Central memory CD8-positive, alpha-beta T cell (primary cell): Measurements from ENCODE around the gene C2orf81.
"Not testable (repeated sequence)": the region's sequence is repeated elsewhere in the genome, so short reads cannot be mapped to it uniquely, and the experiment has no call there.

Experiments used
- ATAC-seq: fragments of 150-1000 bp; cut with Tn5 transposase; replicated peaks from 2 replicates; pipeline ENCODE4 v1.10.0; 2022; ENCODE audit warnings: mild to moderate bottlenecking, moderate FRiP score, moderate number of reproducible peaks; ENCODE audit not compliant: poor library complexity, severe bottlenecking; ENCODE audit errors: extremely low read depth
- DNase-seq, 2 donors: peaks; one replicate each; pipeline ENCODE4 v3.0.0; 2021; ENCODE audit warnings: low spot score in 2 of 2
- H3K27ac Mint-ChIP-seq: one replicate; pipeline ENCODE4 v1.8.0; 2022; ENCODE audit warnings: low read depth, mild to moderate bottlenecking, moderate library complexity, mixed read lengths
- H3K27me3 Mint-ChIP-seq: one replicate; pipeline ENCODE4 v1.8.0; 2022; ENCODE audit warnings: mixed read lengths
- H3K36me3 Mint-ChIP-seq: one replicate; pipeline ENCODE4 v1.8.0; 2022; ENCODE audit warnings: mild to moderate bottlenecking, moderate library complexity, mixed read lengths; ENCODE audit not compliant: insufficient read depth
- H3K4me1 Mint-ChIP-seq: one replicate; pipeline ENCODE4 v1.8.0; 2022; ENCODE audit warnings: mixed read lengths
- H3K4me3 Mint-ChIP-seq: one replicate; pipeline ENCODE4 v1.8.0; 2022; ENCODE audit warnings: mild to moderate bottlenecking, moderate library complexity, mixed read lengths
- H3K9me3 Mint-ChIP-seq: one replicate; pipeline ENCODE4 v1.8.0; 2022; ENCODE audit warnings: mixed read lengths

C2orf81 gene

GRCh38 chr2:74457129-74457548 is 35.7 kb upstream of the C2orf81 start:
- Mint-ChIP-seq H3K27ac (peak overlapping the region; percentile 100), H3K4me1 (peaks cover 77% of the 10 kb centered on the region), H3K4me3 (peak overlapping the region; percentile 97), H3K36me3 (peaks cover 34% of the 10 kb centered on the region), H3K9me3 (no peaks in the 10 kb centered on the region), H3K27me3 (no peaks in the 10 kb centered on the region)
- ATAC-seq = no peak
- no peak for DNase-seq

- Mint-ChIP-seq H3K9me3 (no peaks in the 10 kb centered on the region), H3K27ac (peak within 1 kb of the TSS; percentile 100), H3K4me3 (peak within 1 kb of the TSS; percentile 97), H3K4me1 (peaks cover 70% of the 10 kb centered on the region), H3K27me3 (no peaks in the 10 kb centered on the region), H3K36me3 (peaks cover 33% of the 10 kb centered on the region)
- DNase-seq (peak; percentile 98), ATAC-seq (peak; percentile 12)
Measured at GRCh38 chr2:74454654-74455511, 33.5 kb upstream of the C2orf81 start, which contains the start of gene INO80B. TSS of gene INO80B (plus strand) at chr2:74455087. CDS start at chr2:74455117, 30 bp downstream.

- DNase-seq = no peak
- Mint-ChIP-seq H3K9me3 (no peaks in the 10 kb centered on the region), H3K27ac (no peak overlapping the region), H3K27me3 (no peaks in the 10 kb centered on the region), H3K4me3 (no peak overlapping the region), H3K4me1 (peaks cover 28% of the 10 kb centered on the region), H3K36me3 (peaks cover 12% of the 10 kb centered on the region)
- no peak for ATAC-seq
Measured at GRCh38 chr2:74450570-74451190, 29.3 kb upstream of the C2orf81 start.

- Mint-ChIP-seq H3K36me3 (peaks cover 2% of the 10 kb centered on the region), H3K9me3 (no peaks in the 10 kb centered on the region)
- no peak for DNase-seq
Measured at GRCh38 chr2:74448771-74449170, 27.4 kb upstream of the C2orf81 start.

GRCh38 chr2:74447230-74447999 is 26.0 kb upstream of the C2orf81 start:
- DNase-seq (no peak), ATAC-seq (no peak)
- H3K4me3 Mint-ChIP-seq = no peak overlapping the region
- peaks cover 2% of the 10 kb centered on the region for H3K36me3 Mint-ChIP-seq
- peaks cover 4% of the 10 kb centered on the region for H3K4me1 Mint-ChIP-seq
- peaks cover 4% of the 10 kb centered on the region for H3K27me3 Mint-ChIP-seq
- no peaks in the 10 kb centered on the region for H3K9me3 Mint-ChIP-seq
- no peak overlapping the region for H3K27ac Mint-ChIP-seq

More at GRCh38 chr2:74448771-74449170, 27.4 kb upstream of the C2orf81 start:
- Mint-ChIP-seq H3K4me3 (no peak overlapping the region), H3K4me1 (peaks cover 13% of the 10 kb centered on the region), H3K27ac (no peak overlapping the region), H3K27me3 (no peaks in the 10 kb centered on the region)
- ATAC-seq = no peak

- no peaks in the 10 kb centered on the region for H3K36me3 Mint-ChIP-seq
- no peak overlapping the region for H3K4me3 Mint-ChIP-seq
- DNase-seq (no peak), ATAC-seq (no peak)
- no peak overlapping the region for H3K27ac Mint-ChIP-seq
- peaks cover 10% of the 10 kb centered on the region for H3K4me1 Mint-ChIP-seq
- H3K27me3 Mint-ChIP-seq = peaks cover 17% of the 10 kb centered on the region
- no peaks in the 10 kb centered on the region for H3K9me3 Mint-ChIP-seq
Measured at GRCh38 chr2:74444498-74445318, 23.3 kb upstream of the C2orf81 start.

GRCh38 chr2:74442483-74443297 is 21.3 kb upstream of the C2orf81 start:
- ATAC-seq, H3K36me3 Mint-ChIP-seq, DNase-seq, H3K9me3 Mint-ChIP-seq: not testable (repeated sequence)
- Mint-ChIP-seq H3K4me1 (peaks cover 10% of the 10 kb centered on the region), H3K4me3 (peak overlapping the region; percentile 61), H3K27ac (peak overlapping the region; percentile 41), H3K27me3 (peaks cover 17% of the 10 kb centered on the region)

- H3K27ac Mint-ChIP-seq = peak within 1 kb of the TSS; percentile 41
- DNase-seq = no peak
- peak within 1 kb of the TSS; percentile 61 for H3K4me3 Mint-ChIP-seq
- peak; percentile 37 for ATAC-seq
- H3K4me1 Mint-ChIP-seq = peaks cover 10% of the 10 kb centered on the region
- no peaks in the 10 kb centered on the region for H3K9me3 Mint-ChIP-seq
- H3K36me3 Mint-ChIP-seq = no peaks in the 10 kb centered on the region
- H3K27me3 Mint-ChIP-seq = peaks cover 17% of the 10 kb centered on the region
Measured at GRCh38 chr2:74441690-74442482, 20.5 kb upstream of the C2orf81 start, which contains the start of gene RTKN. TSS of gene RTKN (minus strand) at chr2:74441937. CDS start at chr2:74441816, 121 bp downstream.

- Mint-ChIP-seq H3K27ac (no peak overlapping the region), H3K4me1 (peaks cover 10% of the 10 kb centered on the region), H3K36me3 (no peaks in the 10 kb centered on the region), H3K27me3 (peaks cover 17% of the 10 kb centered on the region), H3K9me3 (no peaks in the 10 kb centered on the region), H3K4me3 (peak overlapping the region; percentile 61)
- DNase-seq = no peak
- peak; percentile 30 for ATAC-seq
Measured at GRCh38 chr2:74441170-74441689, 19.8 kb upstream of the C2orf81 start.

- H3K27me3 Mint-ChIP-seq = peaks cover 17% of the 10 kb centered on the region
- peaks cover 10% of the 10 kb centered on the region for H3K4me1 Mint-ChIP-seq
- no peaks in the 10 kb centered on the region for H3K36me3 Mint-ChIP-seq
- DNase-seq = no peak
- peak; percentile 64 for ATAC-seq
- H3K9me3 Mint-ChIP-seq = no peaks in the 10 kb centered on the region
- peak overlapping the region; percentile 80 for H3K27ac Mint-ChIP-seq
- H3K4me3 Mint-ChIP-seq = peak overlapping the region; percentile 61
Measured at GRCh38 chr2:74440378-74441169, 19.2 kb upstream of the C2orf81 start.
